ENCODE measurements around the gene TCEA2.

DNA sequence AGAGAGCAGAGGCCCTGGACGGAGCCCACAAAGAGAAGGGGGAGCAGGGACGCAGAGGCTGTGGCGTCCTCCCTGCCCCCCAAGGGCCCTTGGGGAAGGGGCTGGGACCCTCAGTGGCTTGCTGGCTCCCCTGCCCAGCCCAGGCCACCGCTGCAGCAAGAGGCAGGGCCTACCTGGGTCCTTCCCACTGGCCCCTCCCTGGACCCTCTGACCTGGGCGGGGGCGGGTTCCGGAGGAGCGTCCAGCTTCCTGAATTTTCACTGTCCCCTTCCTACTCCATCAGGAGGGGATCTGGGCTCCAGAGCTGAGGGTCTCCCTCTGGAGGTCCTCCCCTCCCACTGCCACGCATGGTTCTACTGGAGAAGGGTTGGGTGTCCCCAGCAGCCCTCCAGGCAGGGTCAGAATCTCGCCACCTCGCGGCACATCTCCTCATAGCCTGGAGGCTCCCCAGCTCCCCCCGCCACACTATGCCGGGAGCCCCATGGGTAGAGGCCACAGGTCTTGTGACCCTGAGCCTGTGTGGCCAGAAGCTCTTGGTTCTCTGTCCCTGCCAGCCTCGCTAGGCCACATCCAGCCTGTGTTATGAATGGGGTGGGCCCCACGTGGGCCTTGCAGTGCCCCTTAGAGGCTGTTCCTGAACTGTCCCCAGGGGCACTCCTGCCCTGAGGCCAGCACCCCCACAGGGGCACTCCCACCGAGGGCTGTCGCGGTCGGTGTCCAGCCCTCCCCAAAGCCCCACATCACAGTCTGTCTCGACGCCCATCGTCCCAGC lies 12.6 kb upstream of the TCEA2 start:
- TF ChIP-seq, protein P1, sequence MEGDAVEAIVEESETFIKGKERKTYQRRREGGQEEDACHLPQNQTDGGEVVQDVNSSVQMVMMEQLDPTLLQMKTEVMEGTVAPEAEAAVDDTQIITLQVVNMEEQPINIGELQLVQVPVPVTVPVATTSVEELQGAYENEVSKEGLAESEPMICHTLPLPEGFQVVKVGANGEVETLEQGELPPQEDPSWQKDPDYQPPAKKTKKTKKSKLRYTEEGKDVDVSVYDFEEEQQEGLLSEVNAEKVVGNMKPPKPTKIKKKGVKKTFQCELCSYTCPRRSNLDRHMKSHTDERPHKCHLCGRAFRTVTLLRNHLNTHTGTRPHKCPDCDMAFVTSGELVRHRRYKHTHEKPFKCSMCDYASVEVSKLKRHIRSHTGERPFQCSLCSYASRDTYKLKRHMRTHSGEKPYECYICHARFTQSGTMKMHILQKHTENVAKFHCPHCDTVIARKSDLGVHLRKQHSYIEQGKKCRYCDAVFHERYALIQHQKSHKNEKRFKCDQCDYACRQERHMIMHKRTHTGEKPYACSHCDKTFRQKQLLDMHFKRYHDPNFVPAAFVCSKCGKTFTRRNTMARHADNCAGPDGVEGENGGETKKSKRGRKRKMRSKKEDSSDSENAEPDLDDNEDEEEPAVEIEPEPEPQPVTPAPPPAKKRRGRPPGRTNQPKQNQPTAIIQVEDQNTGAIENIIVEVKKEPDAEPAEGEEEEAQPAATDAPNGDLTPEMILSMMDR (IDR thresholded peaks at IDR 0.05; ENCODE audit: low read depth, low read length): no peak
- TF ChIP-seq, protein P2, sequence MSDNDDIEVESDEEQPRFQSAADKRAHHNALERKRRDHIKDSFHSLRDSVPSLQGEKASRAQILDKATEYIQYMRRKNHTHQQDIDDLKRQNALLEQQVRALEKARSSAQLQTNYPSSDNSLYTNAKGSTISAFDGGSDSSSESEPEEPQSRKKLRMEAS (IDR thresholded peaks at IDR 0.05; ENCODE audit: low read depth, low read length): peak; percentile 59; the same call in 1 of the 2 replicates
- TF ChIP-seq POLR2A (IDR thresholded peaks at IDR 0.05; ENCODE audit: extremely low read depth, insufficient read length) (no peak), MYC (IDR thresholded peaks at IDR 0.05; ENCODE audit: low read depth, low read length) (no peak)
